OCI-LY1 (cell line): ENCODE measurements around the gene CLNS1A.

ENCODE experiments used
- EZH2 ChIP-seq: fragments of 200-600 bp; sonication (generic), shearing (Covaris generic); IDR thresholded peaks from 2 replicates; pipeline ENCODE4 v1.8.0; 2017; ENCODE audit warnings: borderline replicate concordance, mixed run types, mild to moderate bottlenecking, antibody characterized with exemption, low read length, moderate library complexity, mixed read lengths
- TF ChIP-seq, protein P1 (sequence below): fragments of 200-600 bp; sonication (generic), shearing (Covaris generic); IDR thresholded peaks from 2 replicates; pipeline ENCODE4 v1.5.1; 2017; ENCODE audit warnings: mild to moderate bottlenecking, antibody characterized with exemption, low read length, moderate library complexity, mixed read lengths

DNA sequence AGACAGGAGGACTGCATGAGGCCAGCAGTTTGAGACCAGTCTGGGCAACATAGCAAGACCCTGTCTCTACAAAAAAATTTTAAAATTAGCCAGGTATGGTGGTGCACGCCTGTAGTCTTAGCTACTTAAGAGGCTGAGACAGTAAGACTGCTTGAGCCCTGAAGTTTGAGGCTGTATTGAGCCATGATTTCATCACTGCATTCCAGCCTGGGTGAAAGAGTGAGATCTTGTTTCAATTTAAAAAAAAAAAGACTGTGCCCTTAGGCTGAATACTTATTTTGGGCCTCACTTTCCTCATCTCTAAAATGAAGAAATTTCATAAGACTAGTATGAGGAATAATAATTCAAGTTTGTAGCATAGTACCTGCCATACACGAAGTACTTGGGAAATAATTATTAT, 41.0 kb downstream of the CLNS1A start:
- TF ChIP-seq, protein P1, sequence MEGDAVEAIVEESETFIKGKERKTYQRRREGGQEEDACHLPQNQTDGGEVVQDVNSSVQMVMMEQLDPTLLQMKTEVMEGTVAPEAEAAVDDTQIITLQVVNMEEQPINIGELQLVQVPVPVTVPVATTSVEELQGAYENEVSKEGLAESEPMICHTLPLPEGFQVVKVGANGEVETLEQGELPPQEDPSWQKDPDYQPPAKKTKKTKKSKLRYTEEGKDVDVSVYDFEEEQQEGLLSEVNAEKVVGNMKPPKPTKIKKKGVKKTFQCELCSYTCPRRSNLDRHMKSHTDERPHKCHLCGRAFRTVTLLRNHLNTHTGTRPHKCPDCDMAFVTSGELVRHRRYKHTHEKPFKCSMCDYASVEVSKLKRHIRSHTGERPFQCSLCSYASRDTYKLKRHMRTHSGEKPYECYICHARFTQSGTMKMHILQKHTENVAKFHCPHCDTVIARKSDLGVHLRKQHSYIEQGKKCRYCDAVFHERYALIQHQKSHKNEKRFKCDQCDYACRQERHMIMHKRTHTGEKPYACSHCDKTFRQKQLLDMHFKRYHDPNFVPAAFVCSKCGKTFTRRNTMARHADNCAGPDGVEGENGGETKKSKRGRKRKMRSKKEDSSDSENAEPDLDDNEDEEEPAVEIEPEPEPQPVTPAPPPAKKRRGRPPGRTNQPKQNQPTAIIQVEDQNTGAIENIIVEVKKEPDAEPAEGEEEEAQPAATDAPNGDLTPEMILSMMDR = no peak
- TF ChIP-seq EZH2 = no peak
